Measurements from ENCODE around the gene KIDINS220.

KIDINS220 gene

DNA sequence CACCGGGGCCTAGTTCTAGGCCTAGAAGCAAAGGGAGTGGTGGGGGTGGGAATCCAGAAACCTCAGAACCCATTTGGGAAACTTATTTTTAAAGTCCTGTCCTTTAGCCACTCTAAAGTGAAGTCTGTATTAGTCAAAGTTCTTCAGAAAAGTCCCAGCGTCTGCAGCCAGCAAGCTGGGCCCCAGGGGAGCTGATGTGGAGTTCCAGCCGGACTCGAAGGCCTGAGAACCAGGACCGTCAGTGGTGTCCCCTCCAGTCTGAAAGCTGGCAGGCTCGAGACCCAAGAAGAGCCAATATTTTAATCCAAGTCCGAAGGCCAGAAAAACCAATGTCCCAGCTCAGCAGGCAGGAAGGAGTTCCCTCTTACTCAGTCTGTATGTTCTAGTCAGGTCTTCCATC, 123.1 kb downstream of the KIDINS220 start (continued):
- TF ChIP-seq, protein P1, sequence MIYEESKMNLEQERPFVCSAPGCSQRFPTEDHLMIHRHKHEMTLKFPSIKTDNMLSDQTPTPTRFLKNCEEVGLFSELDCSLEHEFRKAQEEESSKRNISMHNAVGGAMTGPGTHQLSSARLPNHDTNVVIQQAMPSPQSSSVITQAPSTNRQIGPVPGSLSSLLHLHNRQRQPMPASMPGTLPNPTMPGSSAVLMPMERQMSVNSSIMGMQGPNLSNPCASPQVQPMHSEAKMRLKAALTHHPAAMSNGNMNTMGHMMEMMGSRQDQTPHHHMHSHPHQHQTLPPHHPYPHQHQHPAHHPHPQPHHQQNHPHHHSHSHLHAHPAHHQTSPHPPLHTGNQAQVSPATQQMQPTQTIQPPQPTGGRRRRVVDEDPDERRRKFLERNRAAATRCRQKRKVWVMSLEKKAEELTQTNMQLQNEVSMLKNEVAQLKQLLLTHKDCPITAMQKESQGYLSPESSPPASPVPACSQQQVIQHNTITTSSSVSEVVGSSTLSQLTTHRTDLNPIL (CRISPR knock-in tag; IDR thresholded peaks at IDR 0.05; ENCODE audit: low read depth), result no peak
- TF ChIP-seq ZNF8 (CRISPR knock-in tag; IDR thresholded peaks at IDR 0.05), result no peak

DNA sequence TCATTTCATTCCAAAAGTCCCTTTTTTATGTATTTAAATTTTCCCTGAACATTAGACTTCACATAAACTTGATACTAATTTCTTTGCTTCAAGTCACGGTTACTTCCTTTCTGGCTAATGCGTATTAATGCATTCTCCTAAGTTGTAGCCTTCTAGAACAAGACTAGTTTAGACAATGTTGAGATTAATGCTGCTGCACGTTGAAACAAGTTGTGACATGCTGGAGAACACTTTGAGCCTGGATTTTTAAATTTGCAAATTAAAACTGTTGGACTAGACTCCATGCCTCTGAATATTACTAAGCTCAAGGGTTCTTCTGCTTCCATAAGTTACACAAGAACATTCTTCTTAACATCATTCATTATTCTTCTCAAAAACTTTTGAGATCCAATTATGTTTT, 126.5 kb downstream of the KIDINS220 start:
- ATAC-seq, result no peak

DNA sequence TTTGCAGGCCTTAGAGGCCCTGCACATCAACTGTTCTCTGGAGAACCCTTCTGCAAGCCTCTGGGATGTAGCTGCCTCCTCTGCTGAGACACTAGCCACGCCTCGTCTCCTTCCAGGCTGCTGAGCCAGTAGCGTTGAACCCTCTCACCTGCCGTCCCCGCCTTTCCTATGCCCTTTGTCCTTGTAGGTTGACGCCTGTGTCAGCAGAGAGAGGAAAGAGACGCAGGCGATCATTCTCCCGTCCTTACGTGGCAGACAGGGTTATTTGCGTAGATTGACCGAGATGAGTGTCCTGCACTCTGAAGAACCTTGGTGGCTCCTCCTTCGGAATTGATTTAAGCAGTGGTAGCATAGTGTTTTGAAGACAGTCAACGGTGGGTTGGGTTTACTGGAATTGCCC, 127.8 kb downstream of the KIDINS220 start:
- no peak for ATAC-seq
- TF ChIP-seq, protein P1 (CRISPR knock-in tag; IDR thresholded peaks at IDR 0.05; ENCODE audit: low read depth), result no peak
- no peak for TF ChIP-seq ISL1 (CRISPR knock-in tag; IDR thresholded peaks at IDR 0.05)
- no peak for TF ChIP-seq SNAI2 (CRISPR knock-in tag; IDR thresholded peaks at IDR 0.05)
- TF ChIP-seq OSR1 (CRISPR knock-in tag; IDR thresholded peaks at IDR 0.05), result no peak
- TF ChIP-seq, protein P2, sequence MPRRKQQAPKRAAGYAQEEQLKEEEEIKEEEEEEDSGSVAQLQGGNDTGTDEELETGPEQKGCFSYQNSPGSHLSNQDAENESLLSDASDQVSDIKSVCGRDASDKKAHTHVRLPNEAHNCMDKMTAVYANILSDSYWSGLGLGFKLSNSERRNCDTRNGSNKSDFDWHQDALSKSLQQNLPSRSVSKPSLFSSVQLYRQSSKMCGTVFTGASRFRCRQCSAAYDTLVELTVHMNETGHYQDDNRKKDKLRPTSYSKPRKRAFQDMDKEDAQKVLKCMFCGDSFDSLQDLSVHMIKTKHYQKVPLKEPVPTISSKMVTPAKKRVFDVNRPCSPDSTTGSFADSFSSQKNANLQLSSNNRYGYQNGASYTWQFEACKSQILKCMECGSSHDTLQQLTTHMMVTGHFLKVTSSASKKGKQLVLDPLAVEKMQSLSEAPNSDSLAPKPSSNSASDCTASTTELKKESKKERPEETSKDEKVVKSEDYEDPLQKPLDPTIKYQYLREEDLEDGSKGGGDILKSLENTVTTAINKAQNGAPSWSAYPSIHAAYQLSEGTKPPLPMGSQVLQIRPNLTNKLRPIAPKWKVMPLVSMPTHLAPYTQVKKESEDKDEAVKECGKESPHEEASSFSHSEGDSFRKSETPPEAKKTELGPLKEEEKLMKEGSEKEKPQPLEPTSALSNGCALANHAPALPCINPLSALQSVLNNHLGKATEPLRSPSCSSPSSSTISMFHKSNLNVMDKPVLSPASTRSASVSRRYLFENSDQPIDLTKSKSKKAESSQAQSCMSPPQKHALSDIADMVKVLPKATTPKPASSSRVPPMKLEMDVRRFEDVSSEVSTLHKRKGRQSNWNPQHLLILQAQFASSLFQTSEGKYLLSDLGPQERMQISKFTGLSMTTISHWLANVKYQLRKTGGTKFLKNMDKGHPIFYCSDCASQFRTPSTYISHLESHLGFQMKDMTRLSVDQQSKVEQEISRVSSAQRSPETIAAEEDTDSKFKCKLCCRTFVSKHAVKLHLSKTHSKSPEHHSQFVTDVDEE (CRISPR knock-in tag; IDR thresholded peaks at IDR 0.05), result no peak
- no peak for TF ChIP-seq ZFP30 (CRISPR knock-in tag; IDR thresholded peaks at IDR 0.05)
- TF ChIP-seq TCF4 (CRISPR knock-in tag; IDR thresholded peaks at IDR 0.05; ENCODE audit: borderline replicate concordance), result no peak

More for the DNA sequence above, 126.5 kb downstream of the KIDINS220 start:
- TF ChIP-seq, protein P3, sequence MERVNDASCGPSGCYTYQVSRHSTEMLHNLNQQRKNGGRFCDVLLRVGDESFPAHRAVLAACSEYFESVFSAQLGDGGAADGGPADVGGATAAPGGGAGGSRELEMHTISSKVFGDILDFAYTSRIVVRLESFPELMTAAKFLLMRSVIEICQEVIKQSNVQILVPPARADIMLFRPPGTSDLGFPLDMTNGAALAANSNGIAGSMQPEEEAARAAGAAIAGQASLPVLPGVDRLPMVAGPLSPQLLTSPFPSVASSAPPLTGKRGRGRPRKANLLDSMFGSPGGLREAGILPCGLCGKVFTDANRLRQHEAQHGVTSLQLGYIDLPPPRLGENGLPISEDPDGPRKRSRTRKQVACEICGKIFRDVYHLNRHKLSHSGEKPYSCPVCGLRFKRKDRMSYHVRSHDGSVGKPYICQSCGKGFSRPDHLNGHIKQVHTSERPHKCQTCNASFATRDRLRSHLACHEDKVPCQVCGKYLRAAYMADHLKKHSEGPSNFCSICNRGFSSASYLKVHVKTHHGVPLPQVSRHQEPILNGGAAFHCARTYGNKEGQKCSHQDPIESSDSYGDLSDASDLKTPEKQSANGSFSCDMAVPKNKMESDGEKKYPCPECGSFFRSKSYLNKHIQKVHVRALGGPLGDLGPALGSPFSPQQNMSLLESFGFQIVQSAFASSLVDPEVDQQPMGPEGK (CRISPR knock-in tag; IDR thresholded peaks at IDR 0.05; ENCODE audit: borderline replicate concordance), result no peak

DNA sequence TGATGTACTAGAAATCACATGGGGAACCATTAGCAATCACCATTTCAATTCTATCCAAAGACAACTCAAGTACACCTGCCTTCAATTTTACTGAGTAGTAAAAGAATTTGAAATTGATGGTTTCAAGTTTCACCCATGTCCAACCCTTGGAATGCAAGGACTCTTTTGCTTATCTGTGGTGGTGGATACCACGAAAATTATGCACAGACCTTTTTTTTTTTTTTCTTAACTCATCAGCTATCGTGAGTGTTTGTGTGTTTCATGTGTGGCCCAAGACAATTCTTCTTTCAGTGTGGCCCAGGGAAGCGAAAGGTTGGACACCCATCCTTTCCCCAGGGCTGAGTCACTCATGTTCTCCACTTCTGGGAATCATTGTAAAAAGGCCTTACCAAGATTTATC, 132.5 kb downstream of the KIDINS220 start:
- TF ChIP-seq, protein P3 (CRISPR knock-in tag; IDR thresholded peaks at IDR 0.05; ENCODE audit: borderline replicate concordance), result no peak
- TF ChIP-seq, protein P4, sequence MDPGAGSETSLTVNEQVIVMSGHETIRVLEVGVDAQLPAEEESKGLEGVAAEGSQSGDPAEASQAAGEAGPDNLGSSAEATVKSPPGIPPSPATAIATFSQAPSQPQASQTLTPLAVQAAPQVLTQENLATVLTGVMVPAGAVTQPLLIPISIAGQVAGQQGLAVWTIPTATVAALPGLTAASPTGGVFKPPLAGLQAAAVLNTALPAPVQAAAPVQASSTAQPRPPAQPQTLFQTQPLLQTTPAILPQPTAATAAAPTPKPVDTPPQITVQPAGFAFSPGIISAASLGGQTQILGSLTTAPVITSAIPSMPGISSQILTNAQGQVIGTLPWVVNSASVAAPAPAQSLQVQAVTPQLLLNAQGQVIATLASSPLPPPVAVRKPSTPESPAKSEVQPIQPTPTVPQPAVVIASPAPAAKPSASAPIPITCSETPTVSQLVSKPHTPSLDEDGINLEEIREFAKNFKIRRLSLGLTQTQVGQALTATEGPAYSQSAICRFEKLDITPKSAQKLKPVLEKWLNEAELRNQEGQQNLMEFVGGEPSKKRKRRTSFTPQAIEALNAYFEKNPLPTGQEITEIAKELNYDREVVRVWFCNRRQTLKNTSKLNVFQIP (CRISPR knock-in tag; IDR thresholded peaks at IDR 0.05; ENCODE audit: borderline replicate concordance, low read depth), result no peak
- TF ChIP-seq SNAI2 (CRISPR knock-in tag; IDR thresholded peaks at IDR 0.05), result no peak
- no peak for TF ChIP-seq TCF4 (CRISPR knock-in tag; IDR thresholded peaks at IDR 0.05; ENCODE audit: borderline replicate concordance)
- TF ChIP-seq, protein P2 (CRISPR knock-in tag; IDR thresholded peaks at IDR 0.05), result no peak
- TF ChIP-seq, protein P5, sequence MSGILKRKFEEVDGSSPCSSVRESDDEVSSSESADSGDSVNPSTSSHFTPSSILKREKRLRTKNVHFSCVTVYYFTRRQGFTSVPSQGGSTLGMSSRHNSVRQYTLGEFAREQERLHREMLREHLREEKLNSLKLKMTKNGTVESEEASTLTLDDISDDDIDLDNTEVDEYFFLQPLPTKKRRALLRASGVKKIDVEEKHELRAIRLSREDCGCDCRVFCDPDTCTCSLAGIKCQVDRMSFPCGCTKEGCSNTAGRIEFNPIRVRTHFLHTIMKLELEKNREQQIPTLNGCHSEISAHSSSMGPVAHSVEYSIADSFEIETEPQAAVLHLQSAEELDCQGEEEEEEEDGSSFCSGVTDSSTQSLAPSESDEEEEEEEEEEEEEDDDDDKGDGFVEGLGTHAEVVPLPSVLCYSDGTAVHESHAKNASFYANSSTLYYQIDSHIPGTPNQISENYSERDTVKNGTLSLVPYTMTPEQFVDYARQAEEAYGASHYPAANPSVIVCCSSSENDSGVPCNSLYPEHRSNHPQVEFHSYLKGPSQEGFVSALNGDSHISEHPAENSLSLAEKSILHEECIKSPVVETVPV (CRISPR knock-in tag; IDR thresholded peaks at IDR 0.05), result no peak
- no peak for TF ChIP-seq ESRRG (CRISPR knock-in tag; IDR thresholded peaks at IDR 0.05)
- no peak for TF ChIP-seq ZNF70 (CRISPR knock-in tag; IDR thresholded peaks at IDR 0.05)
- ATAC-seq, result peak; percentile 70
